HepG2 (cell line): ENCODE results near the gene CYP4F12. TPM values are rescaled to one million over a fixed set of nuclear protein-coding genes. Genes with fewer than 3 reads are reported as not detected.

Experiments
- ARID4A ChIP-seq: sonication (generic); formaldehyde crosslinking; IDR thresholded peaks from 2 replicates; pipeline ENCODE4 v1.5.0; 2020; ENCODE audit warnings: mild to moderate bottlenecking, missing genetic modification reagents, borderline replicate concordance
- ARNT2 ChIP-seq: sonication (generic); formaldehyde crosslinking; IDR thresholded peaks from 2 replicates; pipeline ENCODE4 v1.8.0; 2022; ENCODE audit warnings: mild to moderate bottlenecking, low read depth, missing genetic modification reagents, moderate library complexity
- BCL6 ChIP-seq: IDR thresholded peaks from 2 replicates; pipeline ENCODE4 v1.6.1; 2016; ENCODE audit warnings: missing genetic modification reagents, missing compliant biosample characterization
- EZH2 ChIP-seq: conservative IDR thresholded peaks from 2 replicates; pipeline ENCODE4 v1.6.1; 2012; ENCODE audit warnings: mild to moderate bottlenecking, low read depth, low read length, moderate library complexity
- HNRNPUL1 ChIP-seq: fragments of 200-400 bp; formaldehyde crosslinking; IDR thresholded peaks from 2 replicates; pipeline ENCODE4 v1.6.1; 2017; ENCODE audit warnings: low read depth, mild to moderate bottlenecking, low read length, moderate library complexity
- JUND ChIP-seq: sonication (generic); formaldehyde crosslinking; IDR thresholded peaks from 2 replicates; pipeline ENCODE4 v1.8.0; 2022; ENCODE audit warnings: mild to moderate bottlenecking, missing genetic modification reagents
- KDM3A ChIP-seq: IDR thresholded peaks from 2 replicates; pipeline ENCODE4 v1.6.1; 2018; ENCODE audit warnings: low read depth, missing compliant biosample characterization
- KLF6 ChIP-seq: IDR thresholded peaks from 2 replicates; pipeline ENCODE4 v1.8.0; 2016; ENCODE audit warnings: missing biosample characterization, missing genetic modification reagents
- NCOA2 ChIP-seq: sonication (generic); formaldehyde crosslinking; IDR thresholded peaks from 2 replicates; pipeline ENCODE4 v1.8.0; 2022; ENCODE audit warnings: inconsistent platforms
- NFATC3 ChIP-seq: sonication (generic); formaldehyde crosslinking; IDR thresholded peaks from 2 replicates; pipeline ENCODE4 v1.5.1; 2020; ENCODE audit warnings: mild to moderate bottlenecking, missing genetic modification reagents
- NFE2 ChIP-seq: sonication (generic); formaldehyde crosslinking; IDR thresholded peaks from 2 replicates; pipeline ENCODE4 v1.4.0; 2020; ENCODE audit warnings: missing genetic modification reagents
- PAX8 ChIP-seq: sonication (generic); formaldehyde crosslinking; IDR thresholded peaks from 2 replicates; pipeline ENCODE4 v1.8.0; 2022; ENCODE audit warnings: mild to moderate bottlenecking, missing genetic modification reagents, borderline replicate concordance
- PLRG1 ChIP-seq: fragments of 450-650 bp; conservative IDR thresholded peaks from 2 replicates; pipeline ENCODE4 v1.6.1; 2016
- POGZ ChIP-seq: sonication (generic); formaldehyde crosslinking; IDR thresholded peaks from 2 replicates; pipeline ENCODE4 v1.4.0; 2020; ENCODE audit warnings: mild to moderate bottlenecking, missing genetic modification reagents
- PRMT3 ChIP-seq: sonication (generic); formaldehyde crosslinking; IDR thresholded peaks from 2 replicates; pipeline ENCODE4 v1.8.1; 2022; ENCODE audit warnings: low read depth, mild to moderate bottlenecking, moderate library complexity, missing genetic modification reagents, borderline replicate concordance
- REPIN1 ChIP-seq: sonication (generic); formaldehyde crosslinking; IDR thresholded peaks from 2 replicates; pipeline ENCODE4 v1.8.0; 2022; ENCODE audit warnings: missing genetic modification reagents, low read depth, mild to moderate bottlenecking, borderline replicate concordance
- SCMH1 ChIP-seq: sonication (generic); formaldehyde crosslinking; IDR thresholded peaks from 2 replicates; pipeline ENCODE4 v1.9.0; 2021; ENCODE audit warnings: missing genetic modification reagents, mild to moderate bottlenecking, borderline replicate concordance
- SMARCE1 ChIP-seq: fragments of 450-650 bp; IDR thresholded peaks from 2 replicates; pipeline ENCODE4 v1.6.1; 2017; ENCODE audit warnings: borderline replicate concordance
- TEF ChIP-seq: sonication (generic); formaldehyde crosslinking; IDR thresholded peaks from 2 replicates; pipeline ENCODE4 v1.5.0; 2020; ENCODE audit warnings: missing genetic modification reagents
- ZBTB37 ChIP-seq: sonication (generic); formaldehyde crosslinking; IDR thresholded peaks from 2 replicates; pipeline ENCODE4 v1.4.0; 2020; ENCODE audit warnings: mild to moderate bottlenecking, missing genetic modification reagents
- ZNF510 ChIP-seq: sonication (generic); formaldehyde crosslinking; IDR thresholded peaks from 2 replicates; pipeline ENCODE4 v1.4.0; 2020; ENCODE audit warnings: low read depth, mild to moderate bottlenecking, missing genetic modification reagents
- ZNF547 ChIP-seq: sonication (generic); formaldehyde crosslinking; IDR thresholded peaks from 2 replicates; pipeline ENCODE4 v1.5.1; 2020; ENCODE audit warnings: mild to moderate bottlenecking, missing genetic modification reagents
- ZNF749 ChIP-seq: sonication (generic); formaldehyde crosslinking; IDR thresholded peaks from 2 replicates; pipeline ENCODE4 v1.8.0; 2022; ENCODE audit warnings: mild to moderate bottlenecking, missing genetic modification reagents, moderate library complexity, borderline replicate concordance
- ZNF75D ChIP-seq: sonication (generic); formaldehyde crosslinking; IDR thresholded peaks from 2 replicates; pipeline ENCODE4 v1.8.1; 2023; ENCODE audit warnings: missing genetic modification reagents, mild to moderate bottlenecking, borderline replicate concordance
- ZNF781 ChIP-seq: sonication (generic); formaldehyde crosslinking; IDR thresholded peaks from 2 replicates; pipeline ENCODE4 v1.5.1; 2020; ENCODE audit warnings: borderline replicate concordance, mild to moderate bottlenecking, missing genetic modification reagents; ENCODE audit errors: not compliant biosample characterization
- polyA plus RNA-seq, 8 experiments: library from polyadenylated mRNA; depleted of rRNA in 3 of 8; stranded (reverse) in 7 of 8; unstranded in 1 of 8; fragments of >200 nt; fragmentation: Illumina TruSeq in 4 of 8; extraction: Trizol in 4 of 8; gene quantifications; 2 replicates each; pipeline versions ENCODE4 v1.2.1 to v1.2.3, GENCODE V29; 2011 to 2016; ENCODE audit warnings: low read depth in 4 of 8, missing spikeins in 1 of 8, mixed read lengths in 1 of 8; ENCODE audit not compliant: insufficient read depth in 1 of 8
- total RNA-seq, 5 experiments: library from RNA; depleted of rRNA; stranded (reverse); fragments of >200 nt; fragmentation: Illumina TruSeq; extraction: Trizol; gene quantifications; 2 replicates each; pipeline ENCODE4 v1.2.3, GENCODE V29; 2016; ENCODE audit warnings: low read depth in 1 of 5

CYP4F12 gene
- total and polyA plus RNA-seq, 2 of the 13 experiments (the other 11 are each of a cell fraction or from before 2014, with no cell fraction given): 29.9 to 30.8 TPM

GRCh38 chr19:15640904-15641597, 31.8 kb upstream of the CYP4F12 start (continued):
- 0 out of 2 replicates have a peak, but pooled peaks have one; percentile 29 for TF ChIP-seq ZBTB37 (CRISPR knock-in tag)
- no peak; the same call in 1 of the 2 replicates for TF ChIP-seq POGZ
- TF ChIP-seq ARNT2 (CRISPR knock-in tag): peak; percentile 71; the same call in 1 of the 2 replicates
- no peak for TF ChIP-seq ZNF547 (CRISPR knock-in tag)
- no peak for TF ChIP-seq NFATC3 (CRISPR knock-in tag)
- TF ChIP-seq SCMH1 (CRISPR knock-in tag): no peak
- TF ChIP-seq ZNF75D (CRISPR knock-in tag): no peak
- TF ChIP-seq EZH2: no peak
- TF ChIP-seq ZNF781: no peak
- TF ChIP-seq BCL6 (CRISPR knock-in tag): peak; percentile 33; the same call in 1 of the 2 replicates
- no peak for TF ChIP-seq SMARCE1
- TF ChIP-seq KLF6: peak; percentile 73; the same call in 1 of the 2 replicates
- TF ChIP-seq JUND (CRISPR knock-in tag): no peak
- TF ChIP-seq REPIN1 (CRISPR knock-in tag): peak; percentile 20; the same call in 1 of the 2 replicates
- TF ChIP-seq ZNF510 (CRISPR knock-in tag): no peak
- TF ChIP-seq PAX8 (CRISPR knock-in tag): no peak
- TF ChIP-seq TEF (CRISPR knock-in tag): no peak
- no peak for TF ChIP-seq PLRG1
- TF ChIP-seq NCOA2 (CRISPR knock-in tag): peak; percentile 64
- TF ChIP-seq ARID4A (CRISPR knock-in tag): peak; percentile 64; the same call in 1 of the 2 replicates
- TF ChIP-seq KDM3A (CRISPR knock-in tag): no peak; the same call in 1 of the 2 replicates
- no peak for TF ChIP-seq NFE2 (CRISPR knock-in tag)
- TF ChIP-seq HNRNPUL1: no peak
- no peak for TF ChIP-seq ZNF749 (CRISPR knock-in tag)
- TF ChIP-seq PRMT3: no peak
